HG03558 (cell line): ENCODE results near the gene MORN3.
"Not testable (repeated sequence)": the region's sequence is repeated elsewhere in the genome, so short reads cannot be mapped to it uniquely, and the experiment has no call there.

Source experiments
- ATAC-seq: cut with Tn5 transposase; IDR thresholded peaks from one replicate; pipeline ENCODE4 v1.9.1; 2021; ENCODE audit warnings: moderate number of reproducible peaks; ENCODE audit not compliant: unreplicated experiment; ENCODE audit errors: extremely low read depth

The MORN3 gene

DNA sequence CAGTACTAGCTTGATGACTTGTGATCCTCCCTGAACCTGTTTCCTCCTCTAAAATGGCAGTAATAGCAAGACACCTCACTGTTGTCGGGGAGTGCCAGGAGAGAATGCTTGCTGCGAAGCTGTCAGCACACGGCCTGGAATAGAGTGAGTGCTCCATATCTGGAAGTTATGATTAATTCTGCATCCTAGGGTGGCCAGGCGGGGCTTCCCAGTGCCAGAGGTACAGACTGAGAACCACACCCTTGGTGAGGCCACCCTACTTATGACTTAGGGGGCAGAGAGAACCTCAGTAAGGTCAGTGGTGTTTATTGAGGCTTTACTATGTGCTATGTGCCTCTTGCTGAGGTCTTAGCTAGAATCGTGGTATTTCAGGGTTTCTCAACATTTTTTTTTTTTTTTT, 20.1 kb downstream of the MORN3 start:
- ATAC-seq, result no peak

DNA sequence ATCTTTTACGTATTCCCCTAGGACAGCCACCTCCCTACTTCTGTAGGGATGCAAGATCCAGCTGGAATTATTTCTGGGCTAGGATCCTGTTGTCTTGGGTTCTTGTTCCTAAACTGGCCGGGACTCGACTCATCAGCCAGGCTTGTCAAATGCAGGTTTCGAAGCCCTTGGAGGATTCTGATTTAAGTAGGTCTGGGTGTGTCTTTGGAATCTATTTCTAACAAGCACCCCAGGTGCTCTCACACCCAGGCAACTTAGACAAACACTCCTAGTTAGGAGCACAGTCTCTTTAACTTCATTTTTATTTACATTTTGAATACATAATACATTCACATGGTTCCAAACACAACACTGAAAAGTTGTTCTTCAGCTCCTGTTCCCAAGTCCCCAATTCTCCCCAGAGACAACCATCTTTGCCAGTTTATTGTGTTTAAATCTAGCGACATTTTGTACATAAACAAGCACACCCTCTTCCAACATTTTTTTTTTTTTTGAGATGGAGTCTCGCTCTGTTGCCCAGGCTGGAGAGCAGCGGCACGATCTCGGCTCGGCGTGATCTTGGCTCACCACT, 20.9 kb downstream of the MORN3 start:
- ATAC-seq, result no peak

DNA sequence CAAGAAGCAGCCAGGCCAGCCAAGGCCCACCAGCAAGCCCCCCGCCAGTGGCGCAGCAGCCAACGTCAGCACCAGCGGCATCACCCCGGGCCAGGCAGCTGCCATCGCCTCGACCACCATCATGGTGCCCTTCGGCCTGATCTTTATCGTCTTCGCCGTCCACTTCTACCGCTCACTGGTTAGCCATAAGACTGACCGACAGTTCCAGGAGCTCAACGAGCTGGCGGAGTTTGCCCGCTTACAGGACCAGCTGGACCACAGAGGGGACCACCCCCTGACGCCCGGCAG, 28.2 kb downstream of the MORN3 start:
- ATAC-seq, result no peak

DNA sequence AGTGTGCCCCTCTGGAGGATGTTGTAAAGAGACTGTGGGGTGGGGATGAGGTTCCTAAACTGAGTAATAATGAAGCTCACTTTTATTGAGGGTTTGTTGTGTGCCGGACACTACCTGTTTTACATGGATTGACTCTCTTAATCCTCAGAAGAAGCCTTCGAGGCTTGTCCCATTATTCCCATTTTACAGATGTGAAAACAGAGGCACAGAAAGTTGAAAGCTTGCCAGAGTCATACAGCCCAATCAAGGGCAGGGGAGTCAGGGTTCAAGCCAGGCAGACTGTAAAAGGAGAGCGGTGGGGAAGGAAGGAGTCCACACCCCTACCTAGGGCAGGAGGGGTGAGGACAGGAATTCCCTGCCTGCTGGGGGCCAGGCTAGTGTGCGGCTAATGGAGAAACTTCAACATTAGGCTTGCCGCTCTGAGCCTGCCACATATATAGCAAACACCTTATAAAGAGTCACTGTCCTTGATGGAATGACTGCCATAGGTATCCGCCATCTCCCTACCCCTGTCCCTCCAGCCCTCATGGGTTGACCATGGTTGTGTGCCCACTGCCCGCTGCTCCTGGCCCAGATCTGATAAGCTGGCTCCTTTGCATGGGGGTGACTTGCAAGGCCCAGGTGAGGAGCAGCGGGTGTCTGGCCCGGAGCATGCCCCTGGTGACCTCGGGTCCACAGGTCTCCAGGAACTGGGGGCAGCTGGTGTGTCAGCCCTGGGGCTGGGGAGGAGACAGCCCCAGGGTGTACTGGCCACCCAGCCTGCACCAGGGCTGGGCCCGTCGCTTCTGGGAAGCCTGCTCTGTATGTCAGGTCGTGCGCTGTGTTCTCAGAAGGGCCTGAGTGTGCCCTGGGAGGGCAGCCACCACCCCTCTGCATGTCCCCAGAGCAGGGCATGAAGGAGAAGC, 30.9 kb downstream of the MORN3 start:
- no peak for ATAC-seq

DNA sequence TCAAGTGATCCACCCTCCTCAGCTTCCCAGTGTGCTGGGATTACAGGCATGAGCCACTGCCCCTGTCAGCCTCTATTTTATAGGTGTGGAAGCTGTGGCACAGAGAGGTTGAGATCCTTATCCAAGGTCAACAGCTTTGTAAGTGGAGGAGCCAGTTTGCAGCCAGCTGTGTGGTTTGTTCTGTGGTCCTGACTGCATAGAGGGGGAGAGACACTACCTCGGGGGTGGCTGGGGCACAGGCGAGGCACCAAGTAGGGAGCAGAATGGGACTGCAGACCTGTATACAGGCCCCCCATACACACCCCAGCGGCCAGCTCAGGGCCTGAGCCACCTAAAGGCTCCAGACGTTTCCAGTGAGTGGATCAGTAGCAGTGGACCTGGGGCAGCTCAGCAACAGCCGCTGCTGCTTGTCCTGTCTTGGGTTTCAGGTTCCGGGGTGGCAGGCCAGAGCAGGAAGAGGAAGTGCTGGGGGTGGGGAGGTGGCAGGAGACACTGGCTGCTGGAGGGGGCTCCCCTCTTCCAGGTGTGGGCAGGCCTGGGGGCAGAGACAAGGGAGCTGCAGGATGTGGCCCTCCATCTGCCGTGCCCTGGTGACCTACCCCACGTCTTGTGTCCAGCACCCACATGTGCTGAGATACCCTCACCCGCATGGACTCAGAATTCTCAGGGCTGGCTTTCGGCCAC, 32.1 kb downstream of the MORN3 start:
- no peak for ATAC-seq

DNA sequence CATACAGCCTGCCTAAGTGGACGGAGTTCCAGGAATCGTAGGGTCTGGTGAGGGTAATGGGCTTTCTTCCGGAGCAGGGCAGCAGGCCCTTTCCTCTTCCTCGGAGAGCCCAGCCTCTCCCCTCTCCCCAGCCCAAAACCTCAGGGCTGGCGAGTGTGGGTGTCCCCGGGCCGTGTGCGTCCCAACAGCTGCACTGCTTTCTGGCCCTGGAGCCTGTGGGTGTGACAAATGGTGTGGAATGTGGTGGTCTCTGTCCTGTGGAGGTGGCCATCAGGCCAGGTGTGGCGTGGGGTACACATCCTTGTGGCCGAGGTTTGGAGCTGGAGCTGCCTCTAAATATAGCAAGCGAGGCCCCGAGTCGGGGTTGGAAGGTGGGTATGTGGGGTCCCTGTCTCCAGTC, 34.6 kb downstream of the MORN3 start:
- no peak for ATAC-seq

DNA sequence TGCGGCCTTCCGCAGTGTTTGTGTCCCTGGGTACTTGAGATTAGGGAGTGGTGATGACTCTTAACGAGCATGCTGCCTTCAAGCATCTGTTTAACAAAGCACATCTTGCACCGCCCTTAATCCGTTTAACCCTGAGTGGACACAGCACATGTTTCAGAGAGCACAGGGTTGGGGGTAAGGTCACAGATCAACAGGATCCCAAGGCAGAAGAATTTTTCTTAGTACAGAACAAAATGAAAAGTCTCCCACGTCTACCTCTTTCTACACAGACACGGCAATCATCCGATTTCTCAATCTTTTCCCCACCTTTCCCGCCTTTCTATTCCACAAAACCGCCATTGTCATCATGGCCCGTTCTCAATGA, 35.6 kb downstream of the MORN3 start:
- not testable (repeated sequence) for ATAC-seq

DNA sequence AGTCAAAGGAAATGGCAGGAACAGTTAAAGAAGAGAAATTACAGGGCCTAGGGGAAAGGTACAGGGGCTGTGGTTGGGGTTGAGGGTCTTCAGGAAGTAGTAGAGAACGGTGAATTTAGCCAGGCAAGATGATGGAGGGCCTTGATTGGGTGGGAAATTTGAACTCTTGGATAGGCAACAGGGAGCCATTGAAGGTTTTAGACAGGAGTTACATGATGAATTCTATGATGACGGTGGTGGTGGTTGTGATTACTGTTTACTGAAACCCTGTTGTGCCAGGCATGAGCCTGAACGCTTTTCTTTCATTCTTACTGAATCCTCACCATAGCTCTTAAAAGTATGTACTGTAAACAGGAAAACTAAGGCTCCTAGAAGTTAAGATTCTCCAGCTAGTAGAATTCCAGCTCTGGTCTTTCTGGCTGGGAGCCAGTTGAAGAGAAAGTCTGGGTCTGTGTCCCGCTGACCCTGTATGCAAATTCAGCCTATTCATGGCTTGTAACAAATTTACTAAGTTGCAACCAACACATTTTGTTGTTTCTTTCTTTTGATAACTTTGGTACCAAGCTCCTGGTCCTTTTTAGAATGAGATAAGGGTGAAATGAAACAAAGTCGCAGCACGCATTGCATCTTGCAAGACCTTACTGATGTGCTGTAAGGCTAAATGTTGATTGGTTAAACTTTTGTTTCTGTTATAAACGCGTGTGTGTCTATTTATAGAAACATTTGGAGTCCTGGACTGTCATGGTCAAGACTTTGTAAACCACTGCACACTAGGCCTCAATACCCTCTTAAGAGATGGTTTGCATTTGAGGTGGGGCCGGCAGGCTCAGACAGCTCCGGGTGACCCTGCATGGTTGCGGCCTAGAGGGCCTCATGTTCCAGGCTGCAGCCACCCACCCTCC, 37.1 kb downstream of the MORN3 start:
- no peak for ATAC-seq

DNA sequence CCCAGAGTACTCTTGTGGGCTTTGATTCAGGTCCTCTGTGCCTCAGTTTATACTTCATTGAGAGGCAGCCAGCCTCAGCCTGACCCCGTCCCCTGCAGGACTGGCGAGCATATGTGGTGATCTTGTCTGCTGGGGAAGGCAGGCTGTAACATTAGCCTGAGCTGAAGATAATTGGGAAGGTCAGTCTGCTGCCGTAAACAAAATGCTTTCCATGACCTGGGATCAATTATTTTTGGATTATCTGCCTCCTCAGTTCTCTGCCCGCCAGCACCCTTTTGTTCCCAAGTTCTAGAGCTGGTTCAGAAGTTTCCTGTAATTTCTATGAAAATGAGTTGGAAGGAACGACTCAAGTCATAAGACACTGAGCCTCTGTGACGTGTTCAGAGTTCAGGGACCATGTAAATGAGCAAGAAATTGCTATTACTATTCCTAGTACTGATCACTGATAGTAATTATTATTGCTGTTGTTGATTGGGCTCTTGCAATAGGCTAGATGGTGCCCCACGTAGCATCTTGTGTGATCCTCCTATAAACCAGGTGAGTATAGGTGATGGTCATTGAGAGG, 38.6 kb downstream of the MORN3 start:
- no peak for ATAC-seq

DNA sequence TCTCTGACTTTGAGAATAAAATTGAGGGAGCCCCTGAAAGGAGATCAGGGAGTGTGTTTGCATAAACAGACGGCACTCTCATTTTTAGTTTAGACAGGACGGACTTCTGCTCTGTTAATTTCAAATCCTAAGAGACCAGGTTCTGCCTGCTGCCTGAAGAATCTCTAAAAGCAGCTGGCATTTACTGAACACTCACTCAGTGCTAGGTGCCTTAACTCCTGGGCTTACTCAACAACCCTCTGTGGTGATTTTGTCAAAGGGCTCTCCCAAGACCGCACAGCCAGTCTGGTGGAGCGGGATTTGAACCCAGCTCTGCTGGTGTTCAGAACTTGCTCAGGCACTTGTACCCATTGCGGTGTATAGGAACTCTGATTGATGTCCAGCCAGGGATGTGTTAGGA, 40.9 kb downstream of the MORN3 start:
- no peak for ATAC-seq

DNA sequence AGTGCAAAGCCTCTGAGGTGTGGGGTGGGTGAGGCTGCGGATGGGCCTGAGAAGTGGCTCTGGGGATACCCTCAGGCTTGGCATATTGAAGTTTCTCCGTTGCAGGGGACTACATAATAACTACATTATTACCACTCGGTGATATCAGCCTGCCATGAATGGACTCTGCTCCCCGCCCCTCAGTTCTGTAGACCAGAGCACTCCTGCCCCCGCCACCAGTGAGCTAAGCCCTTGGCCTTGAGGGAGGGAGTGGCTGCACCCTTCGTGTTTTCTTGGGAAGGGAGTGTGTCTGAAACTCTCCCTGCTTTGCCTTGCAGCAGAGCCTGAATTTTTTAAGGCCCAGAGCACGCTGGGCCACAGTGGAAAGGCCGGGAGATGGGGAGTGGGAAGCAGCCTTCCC, 41.4 kb downstream of the MORN3 start:
- no peak for ATAC-seq

DNA sequence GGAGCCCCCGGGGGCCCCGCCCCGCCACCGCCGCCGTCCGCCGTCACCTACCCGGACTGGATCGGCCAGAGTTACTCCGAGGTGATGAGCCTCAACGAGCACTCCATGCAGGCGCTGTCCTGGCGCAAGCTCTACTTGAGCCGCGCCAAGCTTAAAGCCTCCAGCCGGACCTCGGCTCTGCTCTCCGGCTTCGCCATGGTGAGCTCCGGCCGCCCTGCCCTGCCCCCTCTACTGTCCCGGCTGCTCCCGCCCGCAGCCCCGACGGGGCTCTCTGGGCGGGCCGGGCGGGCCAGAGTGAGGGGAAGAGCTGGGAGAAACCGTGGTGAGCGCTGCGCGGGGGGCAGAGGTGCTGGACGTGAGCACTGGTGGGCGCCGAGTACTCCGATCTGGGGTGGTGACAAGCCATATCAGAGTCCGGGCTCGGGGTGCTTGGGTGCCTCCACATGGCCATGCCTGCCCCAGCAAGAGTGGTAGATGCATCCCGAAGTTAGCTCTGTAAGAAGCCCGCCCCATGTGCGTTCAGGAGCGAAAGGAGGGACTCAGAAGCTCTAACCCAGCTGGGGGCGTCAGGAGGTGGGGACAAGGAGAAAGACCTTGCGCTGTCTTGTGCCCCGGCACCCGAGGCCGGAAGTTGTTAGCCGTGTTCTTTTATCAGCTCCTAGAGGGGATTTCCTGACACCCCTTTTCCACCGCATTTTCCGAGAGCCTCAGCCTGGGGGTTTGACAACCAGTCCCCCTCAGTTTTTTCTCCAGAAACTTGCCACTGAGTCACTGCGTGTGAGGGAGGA, 42.4 kb downstream of the MORN3 start:
- peak; percentile 15 for ATAC-seq

DNA sequence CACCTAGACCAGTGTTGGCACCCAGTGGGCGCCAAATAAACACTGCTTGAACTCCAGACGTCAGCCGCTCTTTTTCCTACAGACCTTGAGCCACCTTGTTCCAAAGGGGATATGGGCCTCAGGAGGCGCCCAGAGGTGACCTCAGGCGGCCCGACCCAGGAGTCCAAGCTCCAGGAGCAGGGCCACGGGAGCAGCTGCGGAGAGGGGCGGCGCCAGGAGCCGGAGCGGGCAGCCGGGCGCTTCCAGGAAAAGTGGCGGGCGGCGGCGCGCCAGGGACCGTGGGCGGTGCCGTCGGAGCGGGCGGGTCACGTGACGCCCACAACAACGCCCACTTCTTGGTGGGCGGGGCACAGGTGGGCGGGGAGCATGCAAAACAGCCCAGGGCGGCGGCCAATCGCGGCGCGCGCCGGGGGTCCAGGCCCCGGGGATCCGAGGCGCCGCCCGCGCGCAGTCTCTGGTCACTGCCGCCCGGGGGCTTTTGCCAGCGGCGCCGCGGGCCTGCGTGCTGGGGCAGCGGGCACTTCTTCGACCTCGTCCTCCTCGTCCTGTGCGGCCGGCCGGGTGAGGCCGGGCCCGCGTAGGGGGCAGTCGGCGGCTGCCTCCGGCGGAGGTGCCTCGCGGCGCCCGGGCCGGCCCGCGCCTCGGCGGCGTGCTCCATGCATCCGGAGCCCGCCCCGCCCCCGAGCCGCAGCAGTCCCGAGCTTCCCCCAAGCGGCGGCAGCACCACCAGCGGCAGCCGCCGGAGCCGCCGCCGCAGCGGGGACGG, 43.2 kb downstream of the MORN3 start, which contains the start of gene ORAI1:
TSS of gene ORAI1 (plus strand) at position 444 of the 766 bp plus-strand sequence.
- ATAC-seq, result peak; percentile 47

DNA sequence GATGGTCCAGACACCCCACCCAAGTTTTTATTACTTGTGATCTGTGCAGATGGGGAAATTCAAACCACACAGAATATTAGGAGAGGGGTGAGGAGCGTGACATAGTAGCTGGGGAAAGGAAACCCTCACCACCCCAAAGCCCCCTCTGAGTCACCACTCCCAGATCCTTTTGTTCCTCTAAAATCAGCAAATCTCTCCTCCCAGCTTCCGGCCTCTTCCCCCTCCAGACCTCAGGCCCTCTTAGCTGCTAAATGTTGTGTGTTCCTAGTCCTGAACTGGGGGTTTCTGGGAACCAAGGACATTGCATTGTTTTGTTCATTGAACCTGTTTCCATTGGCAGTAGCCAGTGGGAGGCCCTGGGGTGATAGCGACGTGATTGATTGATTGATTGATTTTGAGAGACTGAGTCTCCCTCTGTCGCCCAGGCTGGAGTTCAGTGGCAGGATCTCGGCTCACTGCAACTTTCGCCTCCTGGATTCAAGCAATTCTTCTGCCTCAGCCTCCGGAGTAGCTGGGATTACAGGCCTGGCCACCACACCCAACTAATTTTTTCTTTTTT, 49.0 kb downstream of the MORN3 start:
- ATAC-seq, result no peak

DNA sequence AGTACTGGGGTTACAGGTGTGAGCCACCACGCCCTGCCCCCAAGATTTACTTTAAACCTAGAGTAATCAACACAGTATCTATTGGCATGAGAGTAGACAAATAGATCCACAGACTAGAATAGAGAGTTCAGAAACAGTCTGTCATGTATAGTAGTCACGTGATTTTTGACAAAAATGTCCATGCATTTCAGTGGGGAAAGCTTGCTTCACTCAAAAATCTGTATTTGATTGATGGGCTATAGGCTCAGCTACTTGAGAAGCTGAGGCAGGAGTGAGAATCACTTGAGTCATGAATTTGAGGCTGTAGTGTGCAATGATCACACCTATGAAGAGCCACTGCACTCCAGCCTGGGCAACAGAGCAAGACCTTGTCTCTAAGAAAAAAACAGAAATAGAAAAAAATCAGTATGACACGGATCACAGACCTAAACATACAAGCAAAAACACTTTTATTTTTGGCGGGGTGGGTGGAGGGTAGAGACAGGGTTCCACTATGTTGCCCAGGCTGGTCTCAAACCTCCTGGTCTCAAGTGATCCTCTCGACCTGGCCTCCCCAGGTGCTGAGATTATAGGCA, 50.7 kb downstream of the MORN3 start:
- ATAC-seq, result no peak

DNA sequence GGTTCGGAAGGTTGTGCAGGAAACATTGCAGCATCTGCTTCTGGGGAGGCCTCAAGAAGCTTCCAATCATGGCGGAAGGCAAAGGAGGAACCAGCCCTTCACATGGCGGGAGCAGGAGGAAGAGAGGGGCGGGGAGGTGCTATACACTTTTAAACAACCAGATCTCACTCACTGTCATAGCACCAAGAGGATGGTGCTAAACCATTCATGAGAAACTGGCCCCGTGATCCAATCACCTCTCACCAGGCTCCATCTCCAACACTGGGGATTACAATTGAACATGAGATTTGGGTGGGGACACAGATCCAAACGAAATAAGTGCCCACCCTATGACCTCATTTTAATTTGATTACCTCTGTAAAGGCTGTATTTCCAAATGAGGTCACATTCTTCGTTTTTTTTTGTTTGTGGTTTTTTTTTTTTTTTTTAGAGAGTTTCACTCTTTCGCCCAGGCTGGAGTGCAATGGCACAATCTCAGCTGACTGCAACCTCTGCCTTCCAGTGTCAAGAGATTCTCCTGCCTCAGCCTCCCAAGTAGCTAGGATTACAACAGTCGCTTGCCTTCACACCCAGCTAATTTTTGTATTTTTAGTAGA, 54.5 kb downstream of the MORN3 start:
- ATAC-seq, result no peak

DNA sequence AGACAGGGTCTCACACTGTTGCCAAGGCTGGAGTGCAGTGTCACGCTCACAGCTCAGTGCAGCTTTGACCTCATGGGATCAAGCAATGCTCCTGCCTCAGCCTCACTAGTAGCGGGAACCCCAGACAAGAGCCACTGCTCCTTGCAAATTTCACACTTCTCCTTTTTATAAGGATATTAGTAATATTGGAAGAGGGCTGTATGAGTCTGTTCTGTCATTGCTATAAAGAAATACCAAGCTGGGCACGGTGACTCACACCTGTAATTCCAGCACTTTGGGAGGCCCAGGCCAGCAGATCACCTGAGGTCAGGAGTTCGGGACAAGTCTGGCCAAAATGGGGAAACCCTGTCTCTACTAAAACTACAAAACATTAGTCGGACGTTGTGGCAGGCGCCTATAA, 56.0 kb downstream of the MORN3 start:
- no peak for ATAC-seq

DNA sequence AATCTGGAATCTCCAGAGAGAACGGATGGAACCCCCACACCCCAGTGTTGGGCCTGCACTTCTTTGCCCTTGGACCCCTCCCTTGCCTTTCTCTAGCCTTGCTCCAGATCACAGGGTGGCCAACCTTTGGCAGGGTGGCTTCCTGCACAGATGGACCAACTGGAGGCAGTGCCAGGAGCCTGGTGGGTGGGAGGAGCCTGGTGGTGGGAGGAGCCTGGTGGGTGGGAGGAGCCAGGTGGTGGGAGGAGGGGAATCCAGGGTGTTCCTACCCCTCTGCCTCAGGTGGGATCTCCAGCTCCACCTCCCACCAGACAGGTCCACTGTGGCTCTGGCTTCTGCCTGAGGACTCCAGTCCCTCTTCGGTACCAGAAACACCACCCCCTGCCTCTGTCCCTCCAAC, 58.1 kb downstream of the MORN3 start:
- no peak for ATAC-seq
